SK-N-SH (cell line): ENCODE results near the gene KIT.

ENCODE experiments used
- EP300 ChIP-seq, 2 experiments: IDR thresholded peaks; 2 replicates each; pipeline versions ENCODE4 v1.4.0 to v1.6.1; 2012; ENCODE audit warnings: borderline replicate concordance in 1 of 2, low read depth in 1 of 2, low read length in 1 of 2
- FOXM1 ChIP-seq: IDR thresholded peaks from 2 replicates; pipeline ENCODE4 v1.4.0; 2012; ENCODE audit warnings: low read depth, mild to moderate bottlenecking
- GABPA ChIP-seq: IDR thresholded peaks from 2 replicates; pipeline ENCODE4 v1.4.0; 2012; ENCODE audit warnings: low read depth, mild to moderate bottlenecking
- NFIC ChIP-seq: IDR thresholded peaks from 2 replicates; pipeline ENCODE4 v1.4.0; 2012; ENCODE audit warnings: borderline replicate concordance
- POLR2AphosphoS5 ChIP-seq: IDR thresholded peaks from 2 replicates; pipeline ENCODE4 v1.6.1; 2012; ENCODE audit warnings: low read depth, low read length
- RAD21 ChIP-seq: IDR thresholded peaks from 2 replicates; pipeline ENCODE4 v1.6.1; 2012; ENCODE audit warnings: mild to moderate bottlenecking, low read length
- RFX5 ChIP-seq: IDR thresholded peaks from 2 replicates; pipeline ENCODE4 v1.6.1; 2012; ENCODE audit warnings: mild to moderate bottlenecking, improper control_type of control experiment, low read length
- TF ChIP-seq, protein P1 (sequence below): fragments of 200-600 bp; sonication (generic); IDR thresholded peaks from 2 replicates; pipeline ENCODE4 v1.6.1; 2017; ENCODE audit warnings: antibody characterized with exemption, mild to moderate bottlenecking, moderate library complexity
- TF ChIP-seq, protein P2 (sequence below): IDR thresholded peaks from 2 replicates; pipeline ENCODE4 v1.4.0; 2012; ENCODE audit warnings: low read depth

DNA sequence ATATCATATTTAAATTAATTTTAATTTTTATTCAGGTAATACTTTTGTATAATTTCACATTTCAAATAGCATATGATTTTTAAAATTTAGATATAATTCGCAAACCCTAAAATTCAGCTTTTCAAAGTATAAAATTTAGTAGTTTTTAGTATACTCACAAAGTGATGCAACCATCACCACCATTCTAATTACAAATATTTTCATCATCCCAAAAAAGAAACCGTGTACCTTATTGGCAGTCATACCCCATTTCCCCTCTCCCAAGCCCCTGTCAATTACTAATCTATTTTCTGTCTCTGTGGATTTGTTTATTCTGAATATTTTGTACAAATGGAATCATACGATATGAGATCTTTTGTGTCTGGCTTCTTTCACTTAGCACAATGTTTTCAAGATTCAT, 37.0 kb upstream of the KIT start:
- TF ChIP-seq RAD21: no peak
- TF ChIP-seq EP300 (IDR thresholded peaks at IDR 0.05; ENCODE audit: borderline replicate concordance in 1 of 2, low read depth in 1 of 2, low read length in 1 of 2): no peak
- TF ChIP-seq, protein P1, sequence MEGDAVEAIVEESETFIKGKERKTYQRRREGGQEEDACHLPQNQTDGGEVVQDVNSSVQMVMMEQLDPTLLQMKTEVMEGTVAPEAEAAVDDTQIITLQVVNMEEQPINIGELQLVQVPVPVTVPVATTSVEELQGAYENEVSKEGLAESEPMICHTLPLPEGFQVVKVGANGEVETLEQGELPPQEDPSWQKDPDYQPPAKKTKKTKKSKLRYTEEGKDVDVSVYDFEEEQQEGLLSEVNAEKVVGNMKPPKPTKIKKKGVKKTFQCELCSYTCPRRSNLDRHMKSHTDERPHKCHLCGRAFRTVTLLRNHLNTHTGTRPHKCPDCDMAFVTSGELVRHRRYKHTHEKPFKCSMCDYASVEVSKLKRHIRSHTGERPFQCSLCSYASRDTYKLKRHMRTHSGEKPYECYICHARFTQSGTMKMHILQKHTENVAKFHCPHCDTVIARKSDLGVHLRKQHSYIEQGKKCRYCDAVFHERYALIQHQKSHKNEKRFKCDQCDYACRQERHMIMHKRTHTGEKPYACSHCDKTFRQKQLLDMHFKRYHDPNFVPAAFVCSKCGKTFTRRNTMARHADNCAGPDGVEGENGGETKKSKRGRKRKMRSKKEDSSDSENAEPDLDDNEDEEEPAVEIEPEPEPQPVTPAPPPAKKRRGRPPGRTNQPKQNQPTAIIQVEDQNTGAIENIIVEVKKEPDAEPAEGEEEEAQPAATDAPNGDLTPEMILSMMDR: no peak
- no peak for TF ChIP-seq GABPA
- TF ChIP-seq POLR2AphosphoS5: no peak
- TF ChIP-seq FOXM1: no peak
- TF ChIP-seq, protein P2, sequence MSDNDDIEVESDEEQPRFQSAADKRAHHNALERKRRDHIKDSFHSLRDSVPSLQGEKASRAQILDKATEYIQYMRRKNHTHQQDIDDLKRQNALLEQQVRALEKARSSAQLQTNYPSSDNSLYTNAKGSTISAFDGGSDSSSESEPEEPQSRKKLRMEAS: no peak
- no peak for TF ChIP-seq NFIC
- TF ChIP-seq RFX5: no peak
